HG03025 (cell line): ENCODE data around the gene TBATA.

Experiments used
- ATAC-seq: cut with Tn5 transposase; IDR thresholded peaks from one replicate; pipeline ENCODE4 v1.9.1; 2021; ENCODE audit warnings: mild to moderate bottlenecking, moderate library complexity; ENCODE audit not compliant: unreplicated experiment, low FRiP score

TBATA gene

GRCh38 chr10:70785190-70785589 is at the start of gene TBATA:
Gene TBATA, minus strand, starts transcription at chr10:70785377. Its CDS starts 1,998 bp downstream, at chr10:70783379.
- no peak for ATAC-seq

- ATAC-seq, result no peak
Observed at GRCh38 chr10:70834441-70835151, 49.4 kb upstream of the TBATA start.

- ATAC-seq, result no peak
Observed at GRCh38 chr10:70834021-70834420, 48.8 kb upstream of the TBATA start.

- no peak for ATAC-seq
Observed at GRCh38 chr10:70833601-70834000, 48.4 kb upstream of the TBATA start.

- no peak for ATAC-seq
Observed at GRCh38 chr10:70832852-70833528, 47.8 kb upstream of the TBATA start.

GRCh38 chr10:70832221-70832620 is 47.0 kb upstream of the TBATA start:
- no peak for ATAC-seq

- ATAC-seq, result no peak
Observed at GRCh38 chr10:70830164-70830563, 45.0 kb upstream of the TBATA start.

GRCh38 chr10:70829543-70829942 is 44.4 kb upstream of the TBATA start:
- ATAC-seq, result no peak

GRCh38 chr10:70828923-70829322 is 43.7 kb upstream of the TBATA start:
- no peak for ATAC-seq

- ATAC-seq, result no peak
Observed at GRCh38 chr10:70827086-70827757, 42.0 kb upstream of the TBATA start.

GRCh38 chr10:70822076-70822820 is 37.1 kb upstream of the TBATA start:
- ATAC-seq, result no peak

GRCh38 chr10:70820976-70821750 is 36.0 kb upstream of the TBATA start:
- ATAC-seq, result no peak

- ATAC-seq, result peak; percentile 18
Observed at GRCh38 chr10:70816220-70816894, 31.2 kb upstream of the TBATA start.

GRCh38 chr10:70815504-70816219 is 30.5 kb upstream of the TBATA start, which contains the start of gene SGPL1:
Gene SGPL1, plus strand, starts transcription at chr10:70815948. Its CDS starts 906 bp downstream, at chr10:70816854.
- ATAC-seq, result peak; percentile 86

GRCh38 chr10:70814126-70814525 is 28.9 kb upstream of the TBATA start:
- no peak for ATAC-seq

- no peak for ATAC-seq
Observed at GRCh38 chr10:70812814-70813213, 27.6 kb upstream of the TBATA start.

GRCh38 chr10:70811881-70812280 is 26.7 kb upstream of the TBATA start:
- no peak for ATAC-seq

GRCh38 chr10:70810967-70811366 is 25.8 kb upstream of the TBATA start:
- ATAC-seq, result no peak

- no peak for ATAC-seq
Observed at GRCh38 chr10:70809726-70810125, 24.5 kb upstream of the TBATA start.
